ENCODE measurements around the gene HNRNPR.
"Not testable (repeated sequence)": the region's sequence is repeated elsewhere in the genome, so short reads cannot be mapped to it uniquely, and the experiment has no call there.

HNRNPR gene

GRCh38 chr1:23381233-23381885, 37.3 kb upstream of the HNRNPR start:
- Histone ChIP-seq H3K27me3 (ENCODE audit: low read depth, low read length) (peaks cover 34% of the 10 kb centered on the region), H2AFZ (ENCODE audit: low read depth, low read length) (no peak overlapping the region)

GRCh38 chr1:23380719-23381118, 36.6 kb upstream of the HNRNPR start:
- Histone ChIP-seq H2AFZ (ENCODE audit: low read depth, low read length) (no peak overlapping the region), H3K9me3 (ENCODE audit: insufficient read depth, low read length) (no peaks in the 10 kb centered on the region), H3K36me3 (replicated peaks; ENCODE audit: low read depth, low read length) (no peaks in the 10 kb centered on the region), H3K4me2 (ENCODE audit: low read length) (no peak overlapping the region), H3K4me3 (ENCODE audit: low read length) (no peak overlapping the region), H4K20me1 (ENCODE audit: insufficient read depth, low read length) (no peaks in the 10 kb centered on the region), H3K27ac (ENCODE audit: low read length) (no peak overlapping the region), H3K27me3 (ENCODE audit: low read depth, low read length) (peaks cover 34% of the 10 kb centered on the region), H3K4me1 (ENCODE audit: low read length) (peaks cover 22% of the 10 kb centered on the region), H3K9ac (ENCODE audit: low read length) (no peak overlapping the region), H3K79me2 (ENCODE audit: low read length) (no peaks in the 10 kb centered on the region)
- TF ChIP-seq CTCF (IDR thresholded peaks at IDR 0.05; ENCODE audit: low read depth, low read length) (no peak), EZH2phosphoT487 (IDR thresholded peaks at IDR 0.05; ENCODE audit: low read depth) (no peak)

More at GRCh38 chr1:23381233-23381885, 37.3 kb upstream of the HNRNPR start:
- no peaks in the 10 kb centered on the region for H3K79me2 ChIP-seq (ENCODE audit: low read length)
- H3K4me1 ChIP-seq (ENCODE audit: low read length): peaks cover 22% of the 10 kb centered on the region
- H3K9ac ChIP-seq (ENCODE audit: low read length): no peak overlapping the region
- no peak overlapping the region for H3K27ac ChIP-seq (ENCODE audit: low read length)
- no peak overlapping the region for H3K4me2 ChIP-seq (ENCODE audit: low read length)
- no peaks in the 10 kb centered on the region for H3K9me3 ChIP-seq (ENCODE audit: insufficient read depth, low read length)
- TF ChIP-seq EZH2phosphoT487 (IDR thresholded peaks at IDR 0.05; ENCODE audit: low read depth): no peak
- no peak for TF ChIP-seq CTCF (IDR thresholded peaks at IDR 0.05; ENCODE audit: low read depth, low read length)
- H4K20me1 ChIP-seq (ENCODE audit: insufficient read depth, low read length): no peaks in the 10 kb centered on the region
- no peak overlapping the region for H3K4me3 ChIP-seq (ENCODE audit: low read length)
- no peaks in the 10 kb centered on the region for H3K36me3 ChIP-seq (replicated peaks; ENCODE audit: low read depth, low read length)

GRCh38 chr1:23380236-23380635, 36.2 kb upstream of the HNRNPR start:
- H3K27me3 ChIP-seq (ENCODE audit: low read depth, low read length): peaks cover 34% of the 10 kb centered on the region
- not testable (repeated sequence) for H3K9me3 ChIP-seq (ENCODE audit: insufficient read depth, low read length); H3K4me2 ChIP-seq (ENCODE audit: low read length); H3K27ac ChIP-seq (ENCODE audit: low read length); H3K9ac ChIP-seq (ENCODE audit: low read length); H3K79me2 ChIP-seq (ENCODE audit: low read length); H3K36me3 ChIP-seq (replicated peaks; ENCODE audit: low read depth, low read length); H4K20me1 ChIP-seq (ENCODE audit: insufficient read depth, low read length); H2AFZ ChIP-seq (ENCODE audit: low read depth, low read length); H3K4me3 ChIP-seq (ENCODE audit: low read length)
- peaks cover 22% of the 10 kb centered on the region for H3K4me1 ChIP-seq (ENCODE audit: low read length)

- no peak overlapping the region for H2AFZ ChIP-seq (ENCODE audit: low read depth, low read length)
- H3K9ac ChIP-seq (ENCODE audit: low read length): no peak overlapping the region
- no peak overlapping the region for H3K4me2 ChIP-seq (ENCODE audit: low read length)
- no peaks in the 10 kb centered on the region for H4K20me1 ChIP-seq (ENCODE audit: insufficient read depth, low read length)
- H3K4me3 ChIP-seq (ENCODE audit: low read length): no peak overlapping the region
- H3K27me3 ChIP-seq (ENCODE audit: low read depth, low read length): peaks cover 26% of the 10 kb centered on the region
- TF ChIP-seq EZH2phosphoT487 (IDR thresholded peaks at IDR 0.05; ENCODE audit: low read depth) (no peak), CTCF (IDR thresholded peaks at IDR 0.05; ENCODE audit: low read depth, low read length) (no peak)
- H3K79me2 ChIP-seq (ENCODE audit: low read length): no peaks in the 10 kb centered on the region
- no peaks in the 10 kb centered on the region for H3K9me3 ChIP-seq (ENCODE audit: insufficient read depth, low read length)
- H3K36me3 ChIP-seq (replicated peaks; ENCODE audit: low read depth, low read length): no peaks in the 10 kb centered on the region
- H3K27ac ChIP-seq (ENCODE audit: low read length): no peak overlapping the region
- H3K4me1 ChIP-seq (ENCODE audit: low read length): peaks cover 19% of the 10 kb centered on the region
These were observed 33.1 kb upstream of the HNRNPR start for GRCh38 chr1:23376890-23377811.

GRCh38 chr1:23374079-23374735, 30.1 kb upstream of the HNRNPR start:
- Histone ChIP-seq H3K4me1 (ENCODE audit: low read length) (peaks cover 15% of the 10 kb centered on the region), H3K79me2 (ENCODE audit: low read length) (peaks cover 11% of the 10 kb centered on the region)
- H3K27me3 ChIP-seq (ENCODE audit: low read depth, low read length); H3K9me3 ChIP-seq (ENCODE audit: insufficient read depth, low read length); H4K20me1 ChIP-seq (ENCODE audit: insufficient read depth, low read length); H3K4me3 ChIP-seq (ENCODE audit: low read length); H3K27ac ChIP-seq (ENCODE audit: low read length); H3K36me3 ChIP-seq (replicated peaks; ENCODE audit: low read depth, low read length); H3K4me2 ChIP-seq (ENCODE audit: low read length); H3K9ac ChIP-seq (ENCODE audit: low read length); H2AFZ ChIP-seq (ENCODE audit: low read depth, low read length): not testable (repeated sequence)

Data from OCI-LY3 (cell line).